Nucleus accumbens (tissue), 56 donors: ENCODE results near the gene DDX39B.
"Not testable (repeated sequence)": the region's sequence is repeated elsewhere in the genome, so short reads cannot be mapped to it uniquely, and the experiment has no call there.

ENCODE experiments used
- DNase-seq, 56 donors: peaks; one replicate each; lab custom pipeline; 2025; lab: John Stamatoyannopoulos, UW

DDX39B gene

GRCh38 chr6:31532644-31533454, 9.0 kb downstream of the DDX39B start:
- no peak for DNase-seq

GRCh38 chr6:31531771-31532643, 9.8 kb downstream of the DDX39B start:
- no peak for DNase-seq

- no peak for DNase-seq
Observed at GRCh38 chr6:31531162-31531561, 10.6 kb downstream of the DDX39B start.

GRCh38 chr6:31530659-31531058, 11.1 kb downstream of the DDX39B start:
- DNase-seq = no peak

GRCh38 chr6:31529329-31530150, 12.3 kb downstream of the DDX39B start:
- no peak for DNase-seq

GRCh38 chr6:31528821-31529328, 12.9 kb downstream of the DDX39B start, which contains the start of gene MCCD1:
Gene MCCD1 (plus strand): TSS chr6:31528962. CDS start chr6:31529015, 53 bp downstream.
- no peak for DNase-seq

GRCh38 chr6:31528307-31528777, 13.5 kb downstream of the DDX39B start:
- DNase-seq = no peak

- no peak for DNase-seq
Observed at GRCh38 chr6:31525932-31526591, 15.7 kb downstream of the DDX39B start.

GRCh38 chr6:31525553-31525931, 16.3 kb downstream of the DDX39B start:
- DNase-seq = no peak

- no peak for DNase-seq
Observed at GRCh38 chr6:31521835-31522234, 20.0 kb downstream of the DDX39B start.

- no peak for DNase-seq
Observed at GRCh38 chr6:31513456-31514165, 28.2 kb downstream of the DDX39B start.

- DNase-seq = no peak
Observed at GRCh38 chr6:31510007-31510406, 31.8 kb downstream of the DDX39B start.

GRCh38 chr6:31509036-31509435, 32.8 kb downstream of the DDX39B start:
- DNase-seq = not testable (repeated sequence)

- DNase-seq = no peak
Observed at GRCh38 chr6:31502586-31502985, 39.2 kb downstream of the DDX39B start.

GRCh38 chr6:31499648-31500047, 42.2 kb downstream of the DDX39B start:
- not testable (repeated sequence) for DNase-seq

GRCh38 chr6:31498748-31499147, 43.1 kb downstream of the DDX39B start:
- DNase-seq = no peak

- peak in 27 of 56 donors; percentile 4 to 70 (median 24) for DNase-seq
Observed at GRCh38 chr6:31497531-31498476, 44.0 kb downstream of the DDX39B start, which contains the start of gene MICB. Gene MICB (plus strand): TSS chr6:31498145. CDS start chr6:31498194, 49 bp downstream.

- peak in 1 of 56 donors; percentile 4 for DNase-seq
Observed at GRCh38 chr6:31496826-31497225, 45.0 kb downstream of the DDX39B start.
